OCI-LY1 (cell line): ENCODE measurements around the gene MRPL45.
A peak's percentile ranks its signal among the peaks of the same experiment; 100 is the strongest.
"Not testable (repeated sequence)": the region's sequence is repeated elsewhere in the genome, so short reads cannot be mapped to it uniquely, and the experiment has no call there.

Source experiments
- H2AFZ ChIP-seq: fragments of 200-600 bp; sonication (generic), shearing (Covaris generic); 2 replicates; pipeline ENCODE4 v1.6.0; 2014; ENCODE audit warnings: antibody characterized with exemption, mild to moderate bottlenecking, low read length
- H3F3A ChIP-seq: fragments of 200-600 bp; sonication (generic), shearing (Covaris generic); 2 replicates; pipeline ENCODE4 v1.6.0; 2014; ENCODE audit warnings: mild to moderate bottlenecking, antibody characterized with exemption, low read length, moderate library complexity; ENCODE audit not compliant: insufficient read depth
- H3K27ac ChIP-seq: fragments of 200-600 bp; sonication (generic); 2 replicates; pipeline ENCODE4 v1.5.1; 2014; ENCODE audit warnings: low read length, mixed run types, mild to moderate bottlenecking, low read depth; ENCODE audit not compliant: poor library complexity, severe bottlenecking
- H3K27me3 ChIP-seq: fragments of 200-600 bp; sonication (generic); 2 replicates; pipeline ENCODE4 v1.6.0; 2014; ENCODE audit warnings: antibody characterized with exemption, mild to moderate bottlenecking, low read length, moderate library complexity; ENCODE audit not compliant: insufficient read depth
- H3K36me3 ChIP-seq: fragments of 200-600 bp; sonication (generic); 2 replicates; pipeline ENCODE4 v1.6.1; 2014; ENCODE audit warnings: mild to moderate bottlenecking, antibody characterized with exemption, low read length, moderate library complexity, mixed read lengths; ENCODE audit not compliant: insufficient read depth
- H3K4me1 ChIP-seq: fragments of 200-600 bp; sonication (generic); 2 replicates; pipeline ENCODE4 v1.5.1; 2014; ENCODE audit warnings: mild to moderate bottlenecking, low read length, moderate library complexity; ENCODE audit not compliant: insufficient read depth, severe bottlenecking
- H3K4me2 ChIP-seq: fragments of 200-600 bp; sonication (generic), shearing (Covaris generic); 2 replicates; pipeline ENCODE4 v1.6.1; 2014; ENCODE audit warnings: low read length
- H3K4me3 ChIP-seq: fragments of 200-600 bp; sonication (generic); 2 replicates; pipeline ENCODE4 v1.5.1; 2014; ENCODE audit warnings: low read length, low read depth, mild to moderate bottlenecking, mixed read lengths; ENCODE audit not compliant: poor library complexity, severe bottlenecking
- H3K79me2 ChIP-seq: fragments of 200-600 bp; shearing (Covaris generic); 2 replicates; pipeline ENCODE4 v1.6.1; 2016; ENCODE audit warnings: mixed run types, low read length, mixed read lengths; ENCODE audit not compliant: insufficient read depth
- H3K9ac ChIP-seq: fragments of 200-600 bp; sonication (generic), shearing (Covaris generic); 2 replicates; pipeline ENCODE4 v1.6.1; 2014; ENCODE audit warnings: mild to moderate bottlenecking, low read length, mixed read lengths
- H3K9me2 ChIP-seq: fragments of 200-600 bp; sonication (generic), shearing (Covaris generic); 2 replicates; pipeline ENCODE4 v1.6.1; 2014; ENCODE audit warnings: low read depth, mild to moderate bottlenecking, low read length, mixed read lengths
- H3K9me3 ChIP-seq: fragments of 200-600 bp; shearing (Covaris generic); 2 replicates; pipeline ENCODE4 v1.6.1; 2014; ENCODE audit warnings: low read length, mixed read lengths
- H4K20me1 ChIP-seq: fragments of 200-600 bp; sonication (generic), shearing (Covaris generic); 2 replicates; pipeline ENCODE4 v1.6.0; 2016; ENCODE audit warnings: mild to moderate bottlenecking, low read length; ENCODE audit not compliant: insufficient read depth
- TF ChIP-seq, protein P1 (sequence below): fragments of 200-600 bp; sonication (generic), shearing (Covaris generic); IDR thresholded peaks from 2 replicates; pipeline ENCODE4 v1.5.1; 2017; ENCODE audit warnings: mild to moderate bottlenecking, antibody characterized with exemption, low read length, moderate library complexity, mixed read lengths

The MRPL45 gene

DNA sequence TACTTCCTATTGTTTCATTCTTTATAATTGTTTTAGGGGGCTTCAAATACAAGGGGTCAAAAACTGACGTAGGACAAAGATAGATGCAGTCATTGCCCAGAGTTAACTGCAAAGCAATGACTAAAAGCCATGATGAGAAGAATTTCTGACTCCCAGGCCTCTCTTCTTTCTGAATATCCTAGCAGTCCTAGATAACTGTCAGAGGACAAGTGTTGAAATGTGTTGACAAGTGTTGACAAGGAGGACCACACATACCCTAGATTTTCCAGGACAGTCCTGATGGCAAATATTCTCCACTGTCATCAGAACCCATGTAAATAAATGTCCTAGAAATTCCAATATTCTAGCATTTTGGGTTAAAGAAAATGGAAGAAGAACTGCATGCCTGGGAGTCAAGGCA is 27.9 kb upstream of the MRPL45 start:
- not testable (repeated sequence) for H3K9me2 ChIP-seq, H3K9me3 ChIP-seq, H3K4me1 ChIP-seq, H3K27ac ChIP-seq, H3K4me3 ChIP-seq, H3K36me3 ChIP-seq, H3K4me2 ChIP-seq, H3K9ac ChIP-seq, H3F3A ChIP-seq, H2AFZ ChIP-seq, H3K79me2 ChIP-seq, H3K27me3 ChIP-seq, H4K20me1 ChIP-seq

DNA sequence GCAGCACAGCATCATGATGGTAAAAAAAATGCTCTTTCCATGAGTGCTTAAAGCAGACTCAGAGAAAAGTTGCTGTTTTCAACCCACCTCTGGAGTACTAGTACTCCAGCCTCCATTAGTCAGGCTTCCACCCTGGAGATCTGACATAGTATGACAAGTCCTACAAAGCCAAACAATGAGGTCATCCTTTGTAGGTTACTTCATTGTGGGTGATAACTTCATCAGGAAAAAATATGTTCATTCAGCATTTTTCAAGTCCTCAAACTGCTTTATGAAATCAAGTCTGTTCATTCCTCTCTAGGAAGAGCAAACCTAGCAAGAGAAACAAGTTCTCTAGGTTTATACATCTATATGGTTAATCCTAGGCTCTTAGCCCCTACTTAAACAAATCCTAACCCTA is 27.4 kb upstream of the MRPL45 start:
- H3K9me2 ChIP-seq, H3K79me2 ChIP-seq, H3K9ac ChIP-seq, H4K20me1 ChIP-seq, H3F3A ChIP-seq, H3K27ac ChIP-seq, H3K4me2 ChIP-seq, H3K4me3 ChIP-seq, H3K4me1 ChIP-seq, H3K36me3 ChIP-seq, H2AFZ ChIP-seq, H3K9me3 ChIP-seq, H3K27me3 ChIP-seq: not testable (repeated sequence)

DNA sequence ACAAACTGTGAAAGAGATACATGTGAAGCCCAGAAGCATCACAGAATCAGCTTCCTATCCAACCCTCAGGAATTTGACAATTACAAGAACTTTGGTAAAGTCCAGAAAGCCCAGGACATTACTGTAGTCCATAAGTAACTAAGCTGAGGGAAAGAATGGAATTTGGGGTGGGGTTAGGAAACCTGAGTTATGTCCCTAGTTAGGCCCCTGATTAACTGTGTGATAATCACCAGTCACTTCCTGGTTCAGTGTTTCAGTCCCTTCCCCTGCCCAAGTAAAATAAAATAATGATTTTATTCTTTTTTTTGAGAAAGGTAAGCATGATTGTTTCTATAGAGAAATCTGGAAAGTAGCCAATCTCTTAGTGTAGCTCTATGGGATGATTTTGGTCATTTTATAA is 11.0 kb upstream of the MRPL45 start:
- H3K27me3 ChIP-seq, H3K9me2 ChIP-seq, H3K9me3 ChIP-seq, H3K79me2 ChIP-seq, H3F3A ChIP-seq, H3K4me1 ChIP-seq, H3K4me2 ChIP-seq, H3K36me3 ChIP-seq, H4K20me1 ChIP-seq, H2AFZ ChIP-seq, H3K27ac ChIP-seq, H3K9ac ChIP-seq, H3K4me3 ChIP-seq: not testable (repeated sequence)

DNA sequence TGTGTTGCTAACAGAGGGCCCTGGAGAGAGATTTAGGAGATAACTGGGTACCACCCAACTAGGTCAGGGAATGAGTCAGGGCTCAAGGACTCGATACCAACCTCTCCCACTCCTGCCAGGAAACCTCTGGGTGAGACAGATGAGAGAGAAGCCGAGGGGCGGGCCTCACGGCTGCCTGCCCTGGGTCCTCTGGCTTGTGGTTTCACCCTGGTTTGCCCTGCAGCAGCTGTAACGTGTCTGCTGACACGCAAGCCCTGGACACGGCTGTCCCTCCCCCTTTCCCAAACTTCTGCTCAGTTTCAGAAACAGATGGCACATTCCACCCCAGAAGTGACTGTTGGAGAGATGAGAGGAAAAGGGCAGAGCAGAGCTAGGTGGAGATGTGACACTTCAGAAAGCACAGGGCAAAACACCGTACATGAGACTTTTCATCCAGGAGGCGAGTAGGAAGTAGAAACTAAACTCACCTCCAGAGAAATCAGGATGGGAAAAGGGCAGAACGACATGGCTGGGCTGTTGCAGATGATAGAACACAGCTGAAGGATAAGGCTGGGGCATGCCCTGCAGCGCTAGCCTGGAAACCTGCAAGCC is 10.4 kb upstream of the MRPL45 start:
- H3K9me2 ChIP-seq, H3K79me2 ChIP-seq, H3K4me3 ChIP-seq, H4K20me1 ChIP-seq, H3K36me3 ChIP-seq, H3K9ac ChIP-seq, H3K4me1 ChIP-seq, H3F3A ChIP-seq, H3K27me3 ChIP-seq, H3K9me3 ChIP-seq, H2AFZ ChIP-seq, H3K4me2 ChIP-seq: not testable (repeated sequence)
- H3K27ac ChIP-seq, result peak overlapping the region; percentile 36

DNA sequence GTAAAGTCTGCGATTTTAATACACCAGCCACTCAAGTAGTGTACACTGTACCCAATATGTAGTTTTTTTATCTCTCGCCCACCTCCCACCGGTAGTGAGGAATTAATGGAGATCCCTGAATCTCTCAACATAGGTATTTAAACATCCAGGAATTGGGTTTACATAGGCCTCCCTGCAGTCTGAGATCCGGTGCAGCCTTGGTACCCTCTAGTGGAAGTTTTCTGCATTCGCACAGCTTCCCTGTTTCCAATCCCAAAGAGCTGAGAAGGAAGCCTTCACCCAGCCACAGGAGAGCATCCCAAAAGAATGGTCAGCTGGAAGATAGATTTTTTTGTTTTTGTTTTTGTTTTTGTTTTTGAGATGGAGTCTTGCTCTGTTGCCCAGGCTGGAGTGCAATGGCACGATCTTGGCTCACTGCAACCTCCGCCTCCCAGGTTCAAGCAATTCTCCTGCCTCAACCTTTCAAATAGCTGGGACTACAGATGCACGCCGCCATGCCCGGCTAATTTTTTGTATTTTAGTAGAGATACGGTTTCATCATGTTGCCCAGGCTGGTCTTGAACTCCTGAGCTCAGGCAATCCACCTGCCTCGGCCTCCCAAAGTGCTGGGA is 8.6 kb upstream of the MRPL45 start:
- H3K27me3 ChIP-seq, H3K27ac ChIP-seq, H4K20me1 ChIP-seq, H3K9me3 ChIP-seq, H3K79me2 ChIP-seq, H3K36me3 ChIP-seq, H3K9ac ChIP-seq, H3K4me2 ChIP-seq, H2AFZ ChIP-seq, H3K4me1 ChIP-seq, H3K4me3 ChIP-seq, H3K9me2 ChIP-seq, H3F3A ChIP-seq: not testable (repeated sequence)
- TF ChIP-seq, protein P1, sequence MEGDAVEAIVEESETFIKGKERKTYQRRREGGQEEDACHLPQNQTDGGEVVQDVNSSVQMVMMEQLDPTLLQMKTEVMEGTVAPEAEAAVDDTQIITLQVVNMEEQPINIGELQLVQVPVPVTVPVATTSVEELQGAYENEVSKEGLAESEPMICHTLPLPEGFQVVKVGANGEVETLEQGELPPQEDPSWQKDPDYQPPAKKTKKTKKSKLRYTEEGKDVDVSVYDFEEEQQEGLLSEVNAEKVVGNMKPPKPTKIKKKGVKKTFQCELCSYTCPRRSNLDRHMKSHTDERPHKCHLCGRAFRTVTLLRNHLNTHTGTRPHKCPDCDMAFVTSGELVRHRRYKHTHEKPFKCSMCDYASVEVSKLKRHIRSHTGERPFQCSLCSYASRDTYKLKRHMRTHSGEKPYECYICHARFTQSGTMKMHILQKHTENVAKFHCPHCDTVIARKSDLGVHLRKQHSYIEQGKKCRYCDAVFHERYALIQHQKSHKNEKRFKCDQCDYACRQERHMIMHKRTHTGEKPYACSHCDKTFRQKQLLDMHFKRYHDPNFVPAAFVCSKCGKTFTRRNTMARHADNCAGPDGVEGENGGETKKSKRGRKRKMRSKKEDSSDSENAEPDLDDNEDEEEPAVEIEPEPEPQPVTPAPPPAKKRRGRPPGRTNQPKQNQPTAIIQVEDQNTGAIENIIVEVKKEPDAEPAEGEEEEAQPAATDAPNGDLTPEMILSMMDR, result peak; percentile 26; the same call in 1 of the 2 replicates

DNA sequence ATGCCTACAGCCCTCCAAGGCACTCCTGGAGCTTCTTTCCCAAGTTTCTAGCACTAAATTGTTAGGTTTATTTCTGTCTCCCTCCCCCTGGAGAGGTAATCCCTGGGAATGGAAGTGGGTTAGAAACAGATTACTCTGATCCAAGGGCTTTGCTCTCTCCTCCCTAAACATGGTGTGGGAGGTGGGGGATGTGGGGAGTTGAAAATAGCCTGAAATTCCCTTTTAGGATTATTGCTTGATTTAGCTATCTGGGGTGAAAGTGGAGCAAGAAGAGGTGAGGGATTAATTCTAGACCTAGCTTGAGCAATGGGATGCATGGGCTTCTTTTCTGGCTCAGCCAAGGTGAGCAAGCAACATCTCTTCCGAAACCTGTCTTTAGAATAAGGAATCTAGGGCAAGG is 7.2 kb upstream of the MRPL45 start:
- H3K9me3 ChIP-seq, H3K9me2 ChIP-seq, H3K4me2 ChIP-seq, H4K20me1 ChIP-seq, H3F3A ChIP-seq, H3K4me1 ChIP-seq, H3K79me2 ChIP-seq, H3K4me3 ChIP-seq, H3K36me3 ChIP-seq, H2AFZ ChIP-seq, H3K9ac ChIP-seq, H3K27ac ChIP-seq, H3K27me3 ChIP-seq: not testable (repeated sequence)

DNA sequence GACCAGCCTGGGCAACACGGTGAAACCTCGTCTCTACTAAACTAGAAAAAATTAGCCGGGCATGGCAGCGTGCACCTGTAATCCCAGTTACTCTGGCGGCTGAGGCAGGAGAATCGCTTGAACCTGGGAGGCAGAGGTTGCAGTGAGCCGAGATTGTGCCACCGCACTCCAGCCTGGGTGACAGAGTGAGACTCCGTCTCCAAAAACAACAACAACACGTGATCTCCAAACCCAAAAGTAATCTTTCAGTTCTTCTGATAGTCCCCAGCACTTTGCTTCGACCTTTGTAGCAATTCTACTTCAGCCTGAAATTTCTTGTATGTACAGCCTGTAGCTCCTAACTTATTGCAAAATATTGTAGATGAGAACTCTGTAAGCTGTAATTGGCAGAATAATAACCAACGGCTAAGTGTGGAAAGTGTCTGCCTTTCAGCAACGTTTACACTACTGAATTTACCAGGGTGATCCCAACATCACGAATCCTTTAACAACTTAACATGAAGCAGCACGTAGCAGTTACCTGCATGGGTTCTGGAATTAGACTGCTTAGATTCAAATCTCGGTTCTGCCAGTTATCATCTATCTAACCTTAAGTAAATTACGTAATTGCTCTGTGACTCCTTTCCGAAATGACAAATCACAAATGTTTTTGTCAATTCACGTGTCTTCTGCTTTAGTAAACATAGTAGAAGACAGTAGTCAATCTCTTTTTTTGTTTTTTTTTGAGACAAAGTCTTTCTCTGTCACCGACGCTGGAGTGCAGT is 1.2 kb upstream of the MRPL45 start:
- H4K20me1 ChIP-seq, H3K79me2 ChIP-seq, H3K36me3 ChIP-seq, H3K9me2 ChIP-seq, H2AFZ ChIP-seq, H3F3A ChIP-seq, H3K27me3 ChIP-seq, H3K9me3 ChIP-seq, H3K27ac ChIP-seq: not testable (repeated sequence)
- Histone ChIP-seq H3K9ac (peak overlapping the region; percentile 53; the same call in 1 of the 2 replicates), H3K4me2 (peak overlapping the region; percentile 47), H3K4me3 (peak overlapping the region; percentile 65), H3K4me1 (peaks cover 14% of the 10 kb centered on the region)
